GM23338 (cell line): ENCODE data around the gene CDH12.

Source experiments
- EZH2 ChIP-seq: fragments of 200-600 bp; sonication (generic); IDR thresholded peaks from one replicate; pipeline ENCODE4 v1.8.0; 2017; ENCODE audit warnings: antibody characterized with exemption, mild to moderate bottlenecking, low read depth; ENCODE audit not compliant: unreplicated experiment
- EZH2phosphoT487 ChIP-seq: fragments of 200-600 bp; sonication (generic); IDR thresholded peaks from one replicate; pipeline ENCODE4 v1.8.1; 2018; ENCODE audit warnings: antibody characterized with exemption; ENCODE audit not compliant: unreplicated experiment
- POLR2AphosphoS5 ChIP-seq: IDR thresholded peaks from 2 replicates; pipeline ENCODE4 v1.6.1; 2016; ENCODE audit warnings: antibody characterized with exemption, low read depth
- REST ChIP-seq: IDR thresholded peaks from one replicate; pipeline ENCODE4 v1.6.1; 2018; ENCODE audit warnings: antibody characterized with exemption; ENCODE audit not compliant: unreplicated experiment
- TF ChIP-seq, protein P1 (sequence below), 2 experiments: fragments of 200-600 bp in 1 of 2; sonication (generic) in 1 of 2; conservative IDR thresholded peaks; 2 replicates each; pipeline versions ENCODE4 v1.5.1 to v1.6.1; 2016 to 2017; ENCODE audit warnings: antibody characterized with exemption in 2 of 2, low read depth in 2 of 2, mild to moderate bottlenecking in 2 of 2, moderate library complexity in 1 of 2

DNA sequence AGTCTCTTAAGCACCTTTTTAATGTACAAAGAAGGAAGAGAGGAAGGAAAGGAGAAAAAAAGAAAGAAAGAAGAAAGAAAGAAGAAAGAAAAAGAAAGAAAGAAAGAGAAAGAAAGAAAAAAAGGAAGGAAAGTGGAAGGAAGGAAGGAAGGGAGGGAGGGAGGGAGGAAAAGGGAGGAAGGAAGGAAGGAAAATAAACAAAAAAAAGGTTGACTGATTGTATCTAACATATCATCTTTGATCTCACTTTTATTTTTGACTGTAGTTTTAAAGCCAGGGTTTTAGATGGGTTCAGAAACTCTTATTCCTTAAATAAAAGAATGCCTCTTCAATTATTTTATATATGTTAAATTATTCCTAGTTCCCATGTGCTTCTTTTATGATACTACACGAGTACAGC is 794.5 kb downstream of the CDH12 start:
- TF ChIP-seq, protein P1, sequence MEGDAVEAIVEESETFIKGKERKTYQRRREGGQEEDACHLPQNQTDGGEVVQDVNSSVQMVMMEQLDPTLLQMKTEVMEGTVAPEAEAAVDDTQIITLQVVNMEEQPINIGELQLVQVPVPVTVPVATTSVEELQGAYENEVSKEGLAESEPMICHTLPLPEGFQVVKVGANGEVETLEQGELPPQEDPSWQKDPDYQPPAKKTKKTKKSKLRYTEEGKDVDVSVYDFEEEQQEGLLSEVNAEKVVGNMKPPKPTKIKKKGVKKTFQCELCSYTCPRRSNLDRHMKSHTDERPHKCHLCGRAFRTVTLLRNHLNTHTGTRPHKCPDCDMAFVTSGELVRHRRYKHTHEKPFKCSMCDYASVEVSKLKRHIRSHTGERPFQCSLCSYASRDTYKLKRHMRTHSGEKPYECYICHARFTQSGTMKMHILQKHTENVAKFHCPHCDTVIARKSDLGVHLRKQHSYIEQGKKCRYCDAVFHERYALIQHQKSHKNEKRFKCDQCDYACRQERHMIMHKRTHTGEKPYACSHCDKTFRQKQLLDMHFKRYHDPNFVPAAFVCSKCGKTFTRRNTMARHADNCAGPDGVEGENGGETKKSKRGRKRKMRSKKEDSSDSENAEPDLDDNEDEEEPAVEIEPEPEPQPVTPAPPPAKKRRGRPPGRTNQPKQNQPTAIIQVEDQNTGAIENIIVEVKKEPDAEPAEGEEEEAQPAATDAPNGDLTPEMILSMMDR (conservative IDR thresholded peaks at IDR 0.05; ENCODE audit: low read depth in 2 of 2), result no peak
- no peak for TF ChIP-seq POLR2AphosphoS5
- no peak for TF ChIP-seq EZH2
- no peak for TF ChIP-seq REST
- TF ChIP-seq EZH2phosphoT487, result no peak
